ENCODE results near the gene CRYZL1.

Gene CRYZL1

GRCh38 chr21:33654412-33654811 lies 12.9 kb upstream of the CRYZL1 start:
- no peak for DNase-seq
- Histone ChIP-seq H3K4me2 (ENCODE audit: low read length, poor library complexity, severe bottlenecking) (no peak overlapping the region), H4K8ac (ENCODE audit: low read length) (no peak overlapping the region)

GRCh38 chr21:33651965-33652680 lies 10.6 kb upstream of the CRYZL1 start:
- Histone ChIP-seq H4K8ac (ENCODE audit: low read length) (no peak overlapping the region), H3K14ac (ENCODE audit: low read length in 2 of 2) (no peak overlapping the region), H3K4me3 (ENCODE audit: insufficient read depth in 1 of 2, low read depth in 1 of 2, low read length in 2 of 2) (no peak overlapping the region), H2BK120ac (ENCODE audit: low read depth, low read length) (no peak overlapping the region), H3K9ac (ENCODE audit: low read length) (no peak overlapping the region), H3K27me3 (ENCODE audit: control insufficient read depth in 1 of 2, insufficient read depth in 1 of 2, low read length in 2 of 2) (no peaks in the 10 kb centered on the region), H3K23ac (ENCODE audit: low read length in 2 of 2) (no peak overlapping the region), H2BK5ac (ENCODE audit: low read depth, low read length, poor library complexity, severe bottlenecking) (no peak overlapping the region), H3K79me1 (replicated peaks; ENCODE audit: low read length, poor library complexity, severe bottlenecking) (peaks cover 6% of the 10 kb centered on the region), H4K91ac (ENCODE audit: low read length) (no peak overlapping the region), H3K27ac (ENCODE audit: low read length, poor library complexity, severe bottlenecking) (no peak overlapping the region), H2BK12ac (ENCODE audit: low read length in 2 of 2) (no peak overlapping the region), H3K18ac (ENCODE audit: low read depth in 1 of 2, low read length in 2 of 2) (no peak overlapping the region), H3K4ac (ENCODE audit: low read depth in 1 of 2, low read length in 2 of 2) (no peak overlapping the region), H3K9me3 (ENCODE audit: control insufficient read depth, low read length) (no peaks in the 10 kb centered on the region), H3K4me2 (ENCODE audit: low read length, poor library complexity, severe bottlenecking) (no peak overlapping the region), H2BK15ac (ENCODE audit: low read depth, poor library complexity, severe bottlenecking) (no peak overlapping the region), H3K4me1 (ENCODE audit: control insufficient read depth, insufficient read depth, low read depth, low read length) (peaks cover 16% of the 10 kb centered on the region), H2AK5ac (ENCODE audit: low read length, severe bottlenecking) (no peak overlapping the region), H3K36me3 (ENCODE audit: control insufficient read depth in 1 of 2, insufficient read depth in 2 of 2, low read depth in 1 of 2, low read length in 2 of 2) (no peaks in the 10 kb centered on the region), H2AFZ (ENCODE audit: low read depth, low read length) (no peak overlapping the region)
- DNase-seq = no peak
- 88% methylated on average over 7 of the region's 8 CpGs for WGBS

More at GRCh38 chr21:33654412-33654811, 12.9 kb upstream of the CRYZL1 start:
- Histone ChIP-seq H2AK5ac (ENCODE audit: low read length, severe bottlenecking) (peak overlapping the region; percentile 85), H2BK5ac (ENCODE audit: low read depth, low read length, poor library complexity, severe bottlenecking) (no peak overlapping the region), H4K91ac (ENCODE audit: low read length) (no peak overlapping the region), H2AFZ (ENCODE audit: low read depth, low read length) (no peak overlapping the region), H3K9ac (ENCODE audit: low read length) (no peak overlapping the region), H3K36me3 (ENCODE audit: control insufficient read depth in 1 of 2, insufficient read depth in 2 of 2, low read depth in 1 of 2, low read length in 2 of 2) (no peaks in the 10 kb centered on the region), H3K4ac (ENCODE audit: low read depth in 1 of 2, low read length in 2 of 2) (no peak overlapping the region), H3K23ac (ENCODE audit: low read length in 2 of 2) (no peak overlapping the region), H3K79me1 (replicated peaks; ENCODE audit: low read length, poor library complexity, severe bottlenecking) (peaks cover 5% of the 10 kb centered on the region), H3K14ac (ENCODE audit: low read length in 2 of 2) (no peak overlapping the region), H3K4me1 (ENCODE audit: control insufficient read depth, insufficient read depth, low read depth, low read length) (peaks cover 15% of the 10 kb centered on the region), H3K27ac (ENCODE audit: low read length, poor library complexity, severe bottlenecking) (peak overlapping the region; percentile 12), H2BK120ac (ENCODE audit: low read depth, low read length) (no peak overlapping the region), H3K27me3 (ENCODE audit: control insufficient read depth in 1 of 2, insufficient read depth in 1 of 2, low read length in 2 of 2) (no peaks in the 10 kb centered on the region), H3K9me3 (ENCODE audit: control insufficient read depth, low read length) (no peaks in the 10 kb centered on the region), H2BK12ac (ENCODE audit: low read length in 2 of 2) (no peak overlapping the region), H2BK15ac (ENCODE audit: low read depth, poor library complexity, severe bottlenecking) (no peak overlapping the region), H3K18ac (ENCODE audit: low read depth in 1 of 2, low read length in 2 of 2) (no peak overlapping the region), H3K4me3 (ENCODE audit: insufficient read depth in 1 of 2, low read depth in 1 of 2, low read length in 2 of 2) (no peak overlapping the region)
- 72% methylated on average over 2 of the region's 4 CpGs for WGBS

- H4K8ac ChIP-seq (ENCODE audit: low read length) = no peak overlapping the region
- no peak overlapping the region for H3K4me2 ChIP-seq (ENCODE audit: low read length, poor library complexity, severe bottlenecking)
- H3K4me3 ChIP-seq (ENCODE audit: insufficient read depth in 1 of 2, low read depth in 1 of 2, low read length in 2 of 2) = no peak overlapping the region
- H3K18ac ChIP-seq (ENCODE audit: low read depth in 1 of 2, low read length in 2 of 2) = peak overlapping the region in 1 of 2 experiments; percentile 1
- H2BK5ac ChIP-seq (ENCODE audit: low read depth, low read length, poor library complexity, severe bottlenecking) = no peak overlapping the region
- peaks cover 13% of the 10 kb centered on the region for H3K4me1 ChIP-seq (ENCODE audit: control insufficient read depth, insufficient read depth, low read depth, low read length)
- no peak overlapping the region for H4K91ac ChIP-seq (ENCODE audit: low read length)
- H3K9me3 ChIP-seq (ENCODE audit: control insufficient read depth, low read length) = no peaks in the 10 kb centered on the region
- H2AFZ ChIP-seq (ENCODE audit: low read depth, low read length) = no peak overlapping the region
- 83% methylated on average over 7 of the region's 7 CpGs for WGBS
- no peak for DNase-seq
- no peak overlapping the region for H3K9ac ChIP-seq (ENCODE audit: low read length)
- H3K4ac ChIP-seq (ENCODE audit: low read depth in 1 of 2, low read length in 2 of 2) = no peak overlapping the region
- H2BK12ac ChIP-seq (ENCODE audit: low read length in 2 of 2) = no peak overlapping the region
- no peaks in the 10 kb centered on the region for H3K36me3 ChIP-seq (ENCODE audit: control insufficient read depth in 1 of 2, insufficient read depth in 2 of 2, low read depth in 1 of 2, low read length in 2 of 2)
- no peaks in the 10 kb centered on the region for H3K27me3 ChIP-seq (ENCODE audit: control insufficient read depth in 1 of 2, insufficient read depth in 1 of 2, low read length in 2 of 2)
- H3K27ac ChIP-seq (ENCODE audit: low read length, poor library complexity, severe bottlenecking) = no peak overlapping the region
- no peak overlapping the region for H2BK120ac ChIP-seq (ENCODE audit: low read depth, low read length)
- H2AK5ac ChIP-seq (ENCODE audit: low read length, severe bottlenecking) = no peak overlapping the region
- H3K14ac ChIP-seq (ENCODE audit: low read length in 2 of 2) = no peak overlapping the region
- no peak overlapping the region for H2BK15ac ChIP-seq (ENCODE audit: low read depth, poor library complexity, severe bottlenecking)
- H3K23ac ChIP-seq (ENCODE audit: low read length in 2 of 2) = no peak overlapping the region
- peaks cover 6% of the 10 kb centered on the region for H3K79me1 ChIP-seq (replicated peaks; ENCODE audit: low read length, poor library complexity, severe bottlenecking)
Observed at GRCh38 chr21:33650929-33651509, 9.5 kb upstream of the CRYZL1 start.

- no peak overlapping the region for H3K4me2 ChIP-seq (ENCODE audit: low read length, poor library complexity, severe bottlenecking)
- H2BK5ac ChIP-seq (ENCODE audit: low read depth, low read length, poor library complexity, severe bottlenecking) = no peak overlapping the region
- WGBS = 45% methylated on average over 2 of the region's 7 CpGs
- peaks cover 14% of the 10 kb centered on the region for H3K4me1 ChIP-seq (ENCODE audit: control insufficient read depth, insufficient read depth, low read depth, low read length)
- no peak for DNase-seq
- no peak overlapping the region for H4K91ac ChIP-seq (ENCODE audit: low read length)
- no peak overlapping the region for H3K27ac ChIP-seq (ENCODE audit: low read length, poor library complexity, severe bottlenecking)
- no peak overlapping the region for H2AK5ac ChIP-seq (ENCODE audit: low read length, severe bottlenecking)
- no peak overlapping the region for H2BK120ac ChIP-seq (ENCODE audit: low read depth, low read length)
- no peak overlapping the region for H3K23ac ChIP-seq (ENCODE audit: low read length in 2 of 2)
- peak overlapping the region in 1 of 2 experiments; percentile 36 for H3K14ac ChIP-seq (ENCODE audit: low read length in 2 of 2)
- no peak overlapping the region for H3K4ac ChIP-seq (ENCODE audit: low read depth in 1 of 2, low read length in 2 of 2)
- H3K36me3 ChIP-seq (ENCODE audit: control insufficient read depth in 1 of 2, insufficient read depth in 2 of 2, low read depth in 1 of 2, low read length in 2 of 2) = no peaks in the 10 kb centered on the region
- no peak overlapping the region for H4K8ac ChIP-seq (ENCODE audit: low read length)
- H2BK12ac ChIP-seq (ENCODE audit: low read length in 2 of 2) = no peak overlapping the region
- H3K4me3 ChIP-seq (ENCODE audit: insufficient read depth in 1 of 2, low read depth in 1 of 2, low read length in 2 of 2) = no peak overlapping the region
- H2AFZ ChIP-seq (ENCODE audit: low read depth, low read length) = no peak overlapping the region
- no peak overlapping the region for H3K9ac ChIP-seq (ENCODE audit: low read length)
- no peaks in the 10 kb centered on the region for H3K9me3 ChIP-seq (ENCODE audit: control insufficient read depth, low read length)
- no peak overlapping the region for H3K18ac ChIP-seq (ENCODE audit: low read depth in 1 of 2, low read length in 2 of 2)
- H2BK15ac ChIP-seq (ENCODE audit: low read depth, poor library complexity, severe bottlenecking) = no peak overlapping the region
- H3K27me3 ChIP-seq (ENCODE audit: control insufficient read depth in 1 of 2, insufficient read depth in 1 of 2, low read length in 2 of 2) = no peaks in the 10 kb centered on the region
- H3K79me1 ChIP-seq (replicated peaks; ENCODE audit: low read length, poor library complexity, severe bottlenecking) = peaks cover 6% of the 10 kb centered on the region
Observed at GRCh38 chr21:33650230-33650629, 8.7 kb upstream of the CRYZL1 start.
